HCT116 (cell line): ENCODE results near the gene PRKCH. TPM values are rescaled to one million over a fixed set of nuclear protein-coding genes. Genes with fewer than 3 reads are reported as not detected.

Experiments
- ATAC-seq: fragments of 200-7000 bp; cut with Tn5 transposase; 2 replicates; pipeline ENCODE4 v1.9.1; 2020; ENCODE audit warnings: mild to moderate bottlenecking, moderate library complexity
- BruUV-seq: library from RNA; stranded (reverse); fragments of 400-500 nt; replicated peaks from 2 replicates; lab custom pipeline; 2021; lab: Mats Ljungman, UMichigan
- CTCF ChIA-PET: fragments of 300-600 bp; sonication (Branson Sonifier 250); formaldehyde crosslinking; loops from one replicate; lab custom pipeline; 2021; ENCODE audit warnings: antibody characterized with exemption; lab: Charles Lee
- POLR2A ChIA-PET: fragments of 300-600, 350-600 bp; sonication (Branson Sonifier 250); formaldehyde crosslinking; loops from one replicate; lab custom pipeline; 2021; ENCODE audit warnings: antibody characterized with exemption; lab: Charles Lee
- RAD21 ChIA-PET, 2 experiments: fragments of 300-600 bp; sonication (Branson Sonifier 250); formaldehyde crosslinking; loops; one replicate each; lab custom pipeline; 2023; ENCODE audit warnings: low total read pairs in 2 of 2; ENCODE audit not compliant: uncharacterized antibody in 2 of 2, unreplicated experiment in 2 of 2, low non-redundant PET in 1 of 2; lab: Charles Lee
- DNase-seq: peaks from one replicate; pipeline ENCODE4 v3.0.0-alpha.2; 2010; ENCODE audit warnings: low read depth, low spot score
- H2AFZ ChIP-seq: fragments of 200-600 bp; shearing (Covaris generic), sonication (generic); 2 replicates; pipeline ENCODE4 v1.6.1; 2017; ENCODE audit warnings: low read depth, mixed run types, mixed read lengths, antibody characterized with exemption, low read length; ENCODE audit not compliant: poor library complexity, severe bottlenecking
- H3K27ac ChIP-seq: 2 replicates; pipeline ENCODE4 v1.5.1; 2012; ENCODE audit warnings: low read depth, low read length
- H3K27me3 ChIP-seq: fragments of 200-600 bp; sonication (generic); 2 replicates; pipeline ENCODE4 v1.6.1; 2016; ENCODE audit warnings: mixed run types, low read length, mixed read lengths; ENCODE audit not compliant: insufficient read depth
- H3K36me3 ChIP-seq, 2 experiments: fragments of 200-500 bp in 1 of 2; fragments of 200-600 bp in 1 of 2; sonication (Bioruptor generic) in 1 of 2; sonication (generic) in 1 of 2; 2 replicates each; pipeline versions ENCODE4 v1.5.1 to v1.6.1; 2014 to 2016; ENCODE audit warnings: low read length in 2 of 2, inconsistent platforms in 1 of 2, mixed read lengths in 1 of 2, mixed run types in 1 of 2; ENCODE audit not compliant: insufficient read depth in 2 of 2, control insufficient read depth in 1 of 2
- H3K4me1 ChIP-seq, 2 experiments: fragments of 200-600 bp in 1 of 2; sonication (generic) in 1 of 2; 2 replicates each; pipeline versions ENCODE4 v1.5.1 to v1.6.1; 2012 to 2017; ENCODE audit warnings: low read length in 2 of 2, inconsistent platforms in 1 of 2, mild to moderate bottlenecking in 1 of 2, mixed read lengths in 1 of 2, mixed run types in 1 of 2, moderate library complexity in 1 of 2; ENCODE audit not compliant: insufficient read depth in 2 of 2, control insufficient read depth in 1 of 2
- H3K4me2 ChIP-seq: fragments of 200-600 bp; sonication (generic); 2 replicates; pipeline ENCODE4 v1.6.1; 2017; ENCODE audit warnings: mixed run types, low read length, mixed read lengths
- H3K4me3 ChIP-seq, 2 experiments: fragments of 200-600 bp in 1 of 2; sonication (generic) in 1 of 2; replicated peaks in 1 of 2; 2 replicates each; pipeline ENCODE4 v1.5.1; 2011 to 2016; ENCODE audit warnings: low read length in 2 of 2, control low read depth in 1 of 2, low read depth in 1 of 2, mild to moderate bottlenecking in 1 of 2, mixed read lengths in 1 of 2, mixed run types in 1 of 2
- H3K79me2 ChIP-seq: fragments of 200-600 bp; sonication (generic); 2 replicates; pipeline ENCODE4 v1.6.1; 2017; ENCODE audit warnings: mild to moderate bottlenecking, mixed run types, low read length, moderate library complexity, mixed read lengths; ENCODE audit not compliant: insufficient read depth
- H3K9ac ChIP-seq: fragments of 200-600 bp; sonication (generic); 2 replicates; pipeline ENCODE4 v1.6.1; 2016; ENCODE audit warnings: low read length, mixed read lengths
- H3K9me2 ChIP-seq: fragments of 200-600 bp; sonication (generic), shearing (Covaris generic); 2 replicates; pipeline ENCODE4 v1.6.1; 2017; ENCODE audit warnings: mixed run types, mild to moderate bottlenecking, moderate library complexity; ENCODE audit not compliant: insufficient read depth
- H3K9me3 ChIP-seq, 2 experiments: fragments of 200-500 bp in 1 of 2; fragments of 200-600 bp in 1 of 2; sonication (Bioruptor generic) in 1 of 2; sonication (generic) in 1 of 2; 2 replicates each; pipeline ENCODE4 v1.6.1; 2014 to 2017; ENCODE audit warnings: low read length in 2 of 2, mixed read lengths in 2 of 2, inconsistent platforms in 1 of 2, low read depth in 1 of 2, mild to moderate bottlenecking in 1 of 2, mixed run types in 1 of 2, moderate library complexity in 1 of 2; ENCODE audit not compliant: control insufficient read depth in 1 of 2, insufficient read depth in 1 of 2
- H4K20me1 ChIP-seq: fragments of 200-600 bp; sonication (generic), shearing (Covaris generic); 2 replicates; pipeline ENCODE4 v1.6.1; 2017; ENCODE audit warnings: mixed run types, mild to moderate bottlenecking, moderate library complexity; ENCODE audit not compliant: insufficient read depth
- CBX3 ChIP-seq: IDR thresholded peaks from 2 replicates; pipeline ENCODE4 v1.6.1; 2012; ENCODE audit warnings: low read depth
- CEBPB ChIP-seq: IDR thresholded peaks from 2 replicates; pipeline ENCODE4 v1.6.1; 2012; ENCODE audit warnings: low read depth
- CTCF ChIP-seq, 3 experiments: fragments of 200-600 bp in 1 of 3; sonication (generic) in 1 of 3; IDR thresholded peaks in 2 of 3; conservative IDR thresholded peaks in 1 of 3; 2 replicates each; pipeline ENCODE4 v1.5.1; 2012 to 2017; ENCODE audit warnings: low read depth in 2 of 3, low read length in 2 of 3, antibody characterized with exemption in 1 of 3, borderline replicate concordance in 1 of 3, control low read depth in 1 of 3, mild to moderate bottlenecking in 1 of 3, mixed read lengths in 1 of 3, mixed run types in 1 of 3, moderate library complexity in 1 of 3; ENCODE audit not compliant: insufficient read depth in 1 of 3
- EGR1 ChIP-seq: IDR thresholded peaks from 2 replicates; pipeline ENCODE4 v1.6.1; 2012; ENCODE audit warnings: low read depth
- ELF1 ChIP-seq: IDR thresholded peaks from 2 replicates; pipeline ENCODE4 v1.6.1; 2012; ENCODE audit warnings: low read depth, borderline replicate concordance
- JUND ChIP-seq: IDR thresholded peaks from 2 replicates; pipeline ENCODE4 v1.6.1; 2012
- MAX ChIP-seq: IDR thresholded peaks from 2 replicates; pipeline ENCODE4 v1.6.1; 2012
- POLR2A ChIP-seq: IDR thresholded peaks from 2 replicates; pipeline ENCODE4 v1.7.0; 2011; ENCODE audit warnings: borderline replicate concordance; ENCODE audit not compliant: insufficient read depth, insufficient read length; ENCODE audit errors: extremely low read depth
- RAD21 ChIP-seq: IDR thresholded peaks from 2 replicates; pipeline ENCODE4 v1.6.1; 2012; ENCODE audit warnings: low read depth, mild to moderate bottlenecking
- SIN3A ChIP-seq: IDR thresholded peaks from 2 replicates; pipeline ENCODE4 v1.6.1; 2012; ENCODE audit warnings: low read depth
- SP1 ChIP-seq: IDR thresholded peaks from 2 replicates; pipeline ENCODE4 v1.6.1; 2012; ENCODE audit warnings: low read depth
- TCF7L2 ChIP-seq: IDR thresholded peaks from 2 replicates; pipeline ENCODE4 v1.7.0; 2011; ENCODE audit warnings: borderline replicate concordance, inconsistent platforms; ENCODE audit not compliant: insufficient read depth, insufficient read length; ENCODE audit errors: extremely low read depth
- YY1 ChIP-seq: IDR thresholded peaks from 2 replicates; pipeline ENCODE4 v1.6.1; 2011; ENCODE audit warnings: low read length, low read depth, moderate library complexity, mild to moderate bottlenecking; ENCODE audit not compliant: insufficient replicate concordance; ENCODE audit errors: extremely low read depth
- ZBTB33 ChIP-seq: IDR thresholded peaks from 2 replicates; pipeline ENCODE4 v1.6.1; 2011; ENCODE audit warnings: mild to moderate bottlenecking, low read length, moderate library complexity; ENCODE audit not compliant: insufficient replicate concordance; ENCODE audit errors: extremely low read depth
- ZFX ChIP-seq: fragments of 450-650 bp; IDR thresholded peaks from 2 replicates; pipeline ENCODE4 v1.6.1; 2017
- ZNF274 ChIP-seq: fragments of 200-500 bp; sonication (Bioruptor generic); IDR thresholded peaks from 2 replicates; pipeline ENCODE4 v1.6.1; 2014; ENCODE audit warnings: mild to moderate bottlenecking, low read depth, low read length, inconsistent platforms
- intact Hi-C: fragments of 100-400 bp; cut with micrococcal nuclease; formaldehyde crosslinking; loops from 2 replicates; pipeline ENCODE4 v1.10.0; 2022
- total RNA-seq: library from RNA; stranded (reverse); gene quantifications from one replicate; pipeline ENCODE4 v1.2.1, GENCODE V29; 2021; ENCODE audit not compliant: unreplicated experiment

The PRKCH gene
- total RNA-seq, 1 experiment from 2014 or later, result 16.6 TPM

GRCh38 chr14:61571917-61572316 is 250.5 kb downstream of the PRKCH start:
- DNase-seq, result no peak
- ChIA-PET CTCF (no interaction called here), RAD21 (no interaction called here), POLR2A (interaction anchor here (1.4 kb wide), 1 partner anchor 9 kb away, joined by 6 read pairs; no protein-coding TSS in a partner anchor)
- Histone ChIP-seq H3K9me2 (no peaks in the 10 kb centered on the region), H3K4me2 (no peak overlapping the region), H3K79me2 (no peaks in the 10 kb centered on the region), H3K4me1 (peaks cover 33 to 43% of the 10 kb centered on the region in 2 experiments), H3K27ac (no peak overlapping the region), H3K4me3 (no peak overlapping the region), H3K9ac (no peak overlapping the region), H4K20me1 (no peaks in the 10 kb centered on the region), H3K9me3 (no peaks in the 10 kb centered on the region), H3K36me3 (no peaks in the 10 kb centered on the region), H2AFZ (no peak overlapping the region), H3K27me3 (no peaks in the 10 kb centered on the region)
- TF ChIP-seq RAD21 (no peak), ZNF274 (no peak), ELF1 (no peak), JUND (no peak), CEBPB (no peak), POLR2A (no peak), MAX (no peak), TCF7L2 (no peak), ZFX (no peak), SP1 (no peak)
- intact Hi-C loops, result no loop called here
- ATAC-seq, result no peak
- no TSS peak for BruUV-seq

- no peaks in the 10 kb centered on the region for H3K9me2 ChIP-seq
- CTCF ChIA-PET, result no interaction called here
- RAD21 ChIA-PET, result no interaction called here
- ATAC-seq, result no peak
- intact Hi-C loops, result no loop called here
- H3K9ac ChIP-seq, result no peak overlapping the region
- no peaks in the 10 kb centered on the region for H3K27me3 ChIP-seq
- no peak overlapping the region for H3K27ac ChIP-seq
- H4K20me1 ChIP-seq, result no peaks in the 10 kb centered on the region
- no peaks in the 10 kb centered on the region for H3K9me3 ChIP-seq
- H3K36me3 ChIP-seq, result no peaks in the 10 kb centered on the region
- no peaks in the 10 kb centered on the region for H3K79me2 ChIP-seq
- no peak for DNase-seq
- no peak overlapping the region for H2AFZ ChIP-seq
- no TSS peak for BruUV-seq
- H3K4me3 ChIP-seq, result no peak overlapping the region
- H3K4me1 ChIP-seq, result peaks cover 19 to 29% of the 10 kb centered on the region in 2 experiments
- no peak overlapping the region for H3K4me2 ChIP-seq
- POLR2A ChIA-PET, result interaction anchor here (1.4 kb wide), 1 partner anchor 11 kb away, joined by 6 read pairs; no protein-coding TSS in a partner anchor
- TF ChIP-seq CBX3, result no peak
- TF ChIP-seq YY1, result no peak
- TF ChIP-seq ZFX, result no peak
- no peak for TF ChIP-seq RAD21
- no peak for TF ChIP-seq ZBTB33
- no peak for TF ChIP-seq CTCF (IDR thresholded peaks at IDR 0.05 in 2 of 3, conservative IDR thresholded peaks at IDR 0.05 in 1 of 3; ENCODE audit: borderline replicate concordance in 1 of 3, insufficient read depth in 1 of 3, low read depth in 2 of 3, low read length in 2 of 3)
- no peak for TF ChIP-seq EGR1
- no peak for TF ChIP-seq SP1
- TF ChIP-seq CEBPB, result no peak
- TF ChIP-seq ZNF274, result no peak
- no peak for TF ChIP-seq SIN3A
- TF ChIP-seq POLR2A, result no peak
Measured at GRCh38 chr14:61573321-61573720, 251.9 kb downstream of the PRKCH start.
